Superior temporal gyrus (tissue), 1 donor: ENCODE results near the gene CAPN11.

Source experiments
- DNase-seq: peaks from one replicate; pipeline ENCODE4 v3.0.0-alpha.2; 2016; ENCODE audit errors: extremely low spot score

CAPN11 gene

DNA sequence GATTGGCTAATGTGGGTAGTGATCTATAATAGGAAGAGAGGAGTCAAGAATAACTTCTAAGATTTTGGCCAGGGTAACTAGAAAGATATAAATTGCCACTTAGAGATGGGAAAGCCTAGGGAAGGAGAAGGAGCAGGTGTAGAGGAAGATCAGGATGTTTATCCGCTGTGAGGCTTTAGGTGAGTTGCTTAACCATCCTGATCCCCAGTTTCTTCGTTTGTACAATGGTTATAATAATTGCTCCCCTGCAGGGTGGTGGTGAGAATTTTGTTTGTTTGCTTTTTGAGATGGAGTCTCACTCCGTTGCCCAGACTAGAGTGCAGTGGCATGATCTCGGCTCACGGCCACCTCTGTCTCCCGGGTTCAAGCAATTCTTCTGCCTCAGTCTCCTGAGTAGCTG, 55.7 kb downstream of the CAPN11 start:
- DNase-seq, result no peak

DNA sequence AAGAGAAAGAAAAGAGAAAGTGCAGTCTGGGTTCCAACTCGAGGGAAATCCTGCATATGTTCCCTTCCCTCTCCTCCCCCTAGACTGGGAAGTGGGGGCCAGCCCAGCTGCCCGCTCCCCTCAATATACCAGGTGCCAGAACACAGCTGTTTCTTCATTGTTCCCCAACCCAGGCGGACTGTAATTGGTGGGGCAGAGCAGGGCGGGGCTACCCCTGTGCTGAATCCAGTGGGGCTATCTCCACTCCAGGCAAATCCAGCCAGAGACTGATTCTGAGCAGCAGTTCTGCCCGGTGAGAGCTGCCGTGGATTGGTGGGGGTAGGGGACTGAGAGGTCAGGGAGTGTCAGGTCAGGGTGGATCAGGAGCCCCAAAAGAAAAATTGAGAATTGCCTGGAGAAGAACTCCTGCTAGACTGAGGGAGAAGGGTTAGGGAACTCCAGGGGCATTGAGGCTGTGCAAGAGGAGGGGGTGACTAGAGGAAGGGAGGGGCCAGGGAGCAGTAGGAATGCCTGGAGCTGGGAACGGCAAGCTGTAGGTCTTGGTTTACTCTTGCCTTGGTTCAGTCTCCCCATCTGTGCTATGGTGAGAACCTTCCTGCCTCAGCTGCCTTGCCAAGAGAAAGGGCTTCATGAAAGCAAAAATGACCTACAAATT, 58.2 kb downstream of the CAPN11 start, which contains the start of gene MYMX:
TSS of gene MYMX (plus strand) at position 250 of the 655 bp plus-strand sequence. CDS start 546 bp downstream, outside the sequence.
- no peak for DNase-seq

DNA sequence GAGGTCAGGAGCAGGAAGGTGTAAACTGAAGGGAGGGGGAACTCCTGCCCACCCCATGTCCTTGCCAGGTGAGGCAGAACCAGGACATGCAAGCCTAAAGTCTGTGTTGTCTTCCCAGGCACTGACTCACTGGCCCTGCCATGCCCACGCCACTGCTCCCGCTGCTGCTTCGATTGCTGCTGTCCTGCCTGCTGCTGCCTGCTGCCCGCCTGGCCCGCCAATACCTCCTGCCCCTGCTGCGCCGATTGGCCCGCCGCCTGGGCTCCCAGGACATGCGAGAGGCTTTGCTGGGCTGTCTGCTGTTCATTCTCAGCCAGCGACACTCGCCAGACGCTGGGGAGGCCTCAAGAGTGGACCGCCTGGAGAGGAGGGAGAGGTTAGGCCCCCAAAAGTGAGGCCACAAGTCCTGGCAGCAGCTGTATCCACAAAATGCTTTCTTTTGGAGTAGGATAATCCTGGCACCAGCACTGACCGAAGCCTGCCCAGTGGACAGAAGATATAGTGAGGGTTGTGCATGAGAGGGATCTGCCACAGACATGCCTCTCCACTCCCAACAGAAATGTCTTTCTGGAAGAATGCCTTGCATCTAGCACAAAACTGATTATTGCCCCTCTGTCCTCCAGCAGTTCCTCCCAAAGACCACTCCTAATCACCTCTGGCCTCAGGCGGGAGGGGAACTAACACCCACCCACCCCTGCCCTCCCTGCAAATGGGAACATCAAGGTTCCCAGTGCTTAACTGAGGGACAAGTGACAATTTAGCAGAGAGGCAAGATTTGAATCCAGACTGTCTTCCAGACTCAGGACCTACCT, 58.9 kb downstream of the CAPN11 start:
- DNase-seq, result no peak

DNA sequence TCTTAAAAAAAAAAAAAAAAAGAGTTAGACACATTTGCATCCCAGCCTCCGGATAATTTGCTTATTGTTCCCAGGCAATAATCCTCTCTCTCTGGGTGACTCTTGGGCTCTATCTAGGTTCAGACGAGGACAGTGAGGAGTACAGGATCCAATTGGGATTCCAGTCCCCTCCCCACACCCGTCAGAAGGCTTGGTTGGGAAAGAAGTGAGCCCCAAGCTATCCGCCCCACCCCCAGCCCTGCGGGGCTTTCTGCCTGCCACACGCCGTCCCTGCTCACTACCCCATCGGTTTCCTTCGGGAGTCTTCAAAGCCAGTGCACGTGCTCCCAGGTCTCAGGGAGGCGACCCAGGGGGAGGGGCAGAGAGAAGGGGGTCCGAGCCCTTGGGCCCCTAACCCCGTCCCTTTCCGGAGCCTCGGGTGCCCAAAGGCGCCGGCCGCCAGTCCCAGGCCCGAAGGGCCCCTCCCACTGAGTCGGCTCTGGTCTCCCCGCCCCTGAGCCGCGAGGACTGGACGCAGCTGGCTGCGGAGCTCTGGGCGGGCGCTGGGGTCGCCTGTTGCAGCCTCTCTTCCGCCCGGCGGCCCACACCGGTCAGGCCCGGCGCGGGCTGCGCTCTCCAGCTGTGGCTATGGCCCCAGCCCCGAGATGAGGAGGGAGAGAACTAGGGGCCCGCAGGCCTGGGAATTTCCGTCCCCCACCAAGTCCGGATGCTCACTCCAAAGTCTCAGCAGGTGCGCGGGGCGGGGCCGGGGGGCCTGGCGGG, 60.6 kb downstream of the CAPN11 start:
- DNase-seq, result no peak

DNA sequence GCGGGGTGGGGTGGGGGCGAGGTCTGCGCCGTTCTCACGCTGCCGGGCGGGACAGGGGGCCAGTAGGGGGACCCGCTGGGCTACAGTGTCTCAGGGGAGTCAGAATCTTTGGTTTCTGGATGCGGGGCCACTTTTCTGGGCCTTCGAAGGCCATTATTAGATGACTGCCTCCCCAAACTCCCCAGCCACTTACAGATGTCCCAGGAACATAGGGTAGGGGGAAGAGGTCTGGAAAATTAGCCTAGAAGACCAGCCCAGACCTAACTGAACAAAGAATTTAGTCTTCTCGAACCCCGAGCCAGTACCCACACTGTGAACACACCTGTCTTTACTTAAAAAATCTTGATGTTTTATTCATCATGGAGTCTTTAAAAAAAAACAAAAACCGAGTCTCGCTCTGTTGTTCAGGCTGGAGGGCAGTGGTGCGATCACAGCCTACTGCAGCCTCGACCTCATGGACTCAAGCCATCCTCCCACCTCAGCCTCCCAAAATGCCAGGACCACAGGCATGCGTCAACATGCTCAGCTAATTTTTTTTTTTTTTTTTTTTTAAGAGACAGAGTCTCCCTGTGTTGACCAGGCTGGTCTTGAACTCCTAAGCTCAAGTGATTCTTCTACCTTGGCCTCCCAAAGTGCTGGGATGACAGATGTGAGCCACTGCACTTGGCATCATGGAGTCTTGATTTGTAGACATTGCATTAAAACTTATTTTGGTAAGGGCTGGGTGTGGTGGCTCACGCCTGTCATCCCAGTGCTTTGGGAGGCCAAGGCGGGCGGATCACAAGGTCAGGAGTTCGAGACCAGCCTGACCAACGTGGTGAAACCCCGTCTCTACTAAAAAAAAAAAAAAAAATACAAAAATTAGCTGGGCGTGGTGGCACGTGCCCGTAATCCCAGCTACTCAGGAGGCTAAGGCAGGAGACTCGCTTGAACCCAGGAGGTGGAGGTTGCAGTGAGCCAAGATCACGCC, 61.5 kb downstream of the CAPN11 start:
- no peak for DNase-seq

DNA sequence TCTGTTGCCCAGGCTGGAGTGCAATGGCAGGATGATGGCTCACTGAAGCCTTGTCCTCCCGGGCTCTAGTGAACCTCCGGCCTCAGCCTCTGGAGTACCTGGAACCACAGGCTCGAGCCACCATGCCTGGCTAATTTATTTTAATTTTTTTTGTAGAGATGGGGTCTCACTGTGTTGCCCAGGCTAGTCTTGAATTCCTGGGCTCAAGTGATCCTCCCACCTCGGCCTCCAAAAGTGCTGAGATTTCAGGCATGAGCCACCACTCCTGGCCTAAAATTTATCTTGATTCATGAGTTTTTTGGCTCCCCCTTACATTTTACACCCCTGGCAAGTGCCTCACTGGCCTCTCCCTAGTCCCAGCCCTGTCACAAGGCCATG, 62.3 kb downstream of the CAPN11 start:
- DNase-seq, result no peak

DNA sequence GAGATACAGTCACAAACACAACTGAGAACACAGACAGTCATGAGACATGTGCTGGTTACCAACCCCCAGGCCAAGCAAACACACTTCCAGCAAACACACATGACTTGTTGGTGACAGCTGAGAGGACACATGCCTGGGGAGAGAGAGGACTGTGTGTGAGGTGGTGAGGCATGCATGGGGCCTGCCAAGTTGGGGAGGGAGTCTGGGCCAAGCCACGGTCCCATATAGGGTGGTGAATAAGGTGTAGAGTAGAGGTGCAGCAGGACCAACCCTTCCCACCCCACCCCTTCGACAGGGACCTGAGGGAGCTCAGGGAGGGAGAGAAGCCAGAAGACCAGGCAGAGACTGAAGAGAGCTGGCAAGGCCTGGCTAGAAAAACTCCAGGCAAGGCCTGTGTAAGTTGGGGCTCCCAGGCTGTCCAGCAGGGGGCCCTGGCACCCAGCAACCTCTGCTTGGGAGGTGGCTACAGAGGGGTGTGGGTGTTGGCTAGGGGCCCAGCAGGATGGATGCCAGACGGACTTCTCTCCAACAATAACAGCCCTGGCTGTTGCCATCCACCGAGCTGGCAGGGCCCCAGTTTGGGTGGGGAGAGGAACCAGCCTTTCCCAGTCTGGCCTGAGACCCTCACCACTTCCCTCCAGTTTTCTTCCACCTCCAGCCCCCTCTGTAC, 62.8 kb downstream of the CAPN11 start:
- peak; percentile 67 for DNase-seq

DNA sequence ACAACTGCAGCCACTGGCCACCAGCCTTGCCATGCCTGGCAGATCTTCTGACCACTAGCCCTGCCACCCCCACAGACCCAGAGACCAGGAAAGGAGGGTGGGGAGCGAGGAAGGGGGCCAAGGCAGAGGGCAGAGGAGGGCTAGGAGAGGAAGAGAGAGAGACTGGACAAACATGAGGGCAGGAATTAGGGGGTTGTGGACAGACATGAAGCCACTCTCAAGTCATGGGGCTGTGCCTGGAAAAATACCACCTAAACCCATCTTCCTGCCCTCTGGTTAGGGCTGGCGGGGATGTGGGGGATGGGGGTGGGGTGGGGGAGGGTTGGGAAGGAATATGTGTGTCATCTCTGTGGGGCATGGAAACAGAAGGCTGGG, 63.3 kb downstream of the CAPN11 start:
- no peak for DNase-seq

DNA sequence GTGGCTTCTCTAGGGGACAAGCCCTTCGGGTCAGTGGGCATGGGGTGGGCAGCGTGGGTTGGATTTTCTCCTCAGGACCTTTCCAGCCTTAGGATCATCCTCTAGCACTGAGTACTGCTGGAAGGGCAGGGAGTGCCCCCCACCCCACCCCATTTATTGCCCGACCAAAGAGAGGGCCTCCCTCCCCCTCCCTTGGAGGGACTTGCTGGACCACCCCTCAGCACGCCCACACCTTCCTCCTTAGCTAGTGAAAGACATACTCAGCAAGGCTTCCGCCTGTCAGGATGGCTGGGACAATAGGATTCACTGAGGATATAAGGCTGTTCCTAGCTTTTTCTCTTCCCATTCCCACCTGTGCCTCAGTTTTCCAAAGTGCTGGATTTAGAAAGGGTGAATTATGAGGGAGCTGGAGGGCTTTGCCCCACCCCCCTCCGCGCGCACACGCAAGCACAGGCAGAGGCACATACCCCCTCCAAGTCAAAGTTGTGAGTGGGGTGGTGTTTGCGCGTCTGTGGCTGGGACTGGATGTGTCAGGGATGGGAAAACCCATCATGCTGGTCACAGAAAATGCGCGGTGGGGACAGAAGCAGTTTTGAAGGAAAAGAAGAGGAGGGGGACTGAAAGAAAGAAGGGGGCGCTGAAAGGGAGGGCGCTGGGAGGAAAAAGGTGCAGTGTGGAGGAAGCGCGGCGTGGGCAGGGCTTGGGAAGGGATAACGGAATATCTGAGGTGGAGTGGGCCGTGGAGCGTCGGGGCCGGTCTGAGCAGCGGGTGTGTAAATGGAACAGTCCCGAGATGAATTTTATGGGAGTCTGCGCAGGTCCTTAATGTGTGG, 64.1 kb downstream of the CAPN11 start:
- no peak for DNase-seq

DNA sequence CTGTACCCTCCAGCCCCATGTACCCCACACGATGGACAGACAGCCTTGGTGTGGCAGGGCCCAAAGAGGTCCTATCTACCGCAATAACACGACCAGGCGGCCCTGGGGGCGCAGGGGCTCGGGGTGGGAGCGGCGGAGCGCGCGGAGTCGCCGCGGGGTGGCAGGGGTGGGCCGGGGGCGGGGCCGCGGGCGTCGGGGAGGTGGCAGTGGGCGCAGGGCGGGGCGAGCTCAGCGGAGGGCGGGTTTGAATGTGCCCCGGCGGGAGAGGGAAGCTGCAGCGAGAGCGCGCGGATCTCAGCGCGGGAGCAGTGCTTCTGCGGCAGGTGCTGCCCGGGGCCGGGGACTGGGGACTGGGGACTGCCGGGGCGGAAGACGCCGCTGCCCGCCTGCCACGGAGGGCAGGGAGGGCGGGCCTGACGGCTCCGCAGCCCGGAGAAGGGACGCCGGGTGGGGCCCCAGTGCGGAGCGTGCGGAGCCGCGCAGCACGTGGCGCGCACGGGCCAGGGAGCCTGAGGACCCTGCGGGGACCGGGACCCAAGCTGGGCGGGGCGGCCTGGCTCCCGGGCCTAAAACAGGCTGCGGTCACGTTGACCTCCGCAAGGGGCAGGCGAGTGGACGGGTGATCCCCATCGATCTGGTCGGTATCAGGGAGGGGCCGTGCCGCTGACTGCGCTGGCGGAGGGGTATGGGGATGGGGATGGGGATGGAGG, 64.9 kb downstream of the CAPN11 start, which contains the start of gene SLC29A1:
TSS of gene SLC29A1 (plus strand) at position 277 of the 710 bp plus-strand sequence. CDS start 3,719 bp downstream, outside the sequence.
- DNase-seq, result peak; percentile 35

DNA sequence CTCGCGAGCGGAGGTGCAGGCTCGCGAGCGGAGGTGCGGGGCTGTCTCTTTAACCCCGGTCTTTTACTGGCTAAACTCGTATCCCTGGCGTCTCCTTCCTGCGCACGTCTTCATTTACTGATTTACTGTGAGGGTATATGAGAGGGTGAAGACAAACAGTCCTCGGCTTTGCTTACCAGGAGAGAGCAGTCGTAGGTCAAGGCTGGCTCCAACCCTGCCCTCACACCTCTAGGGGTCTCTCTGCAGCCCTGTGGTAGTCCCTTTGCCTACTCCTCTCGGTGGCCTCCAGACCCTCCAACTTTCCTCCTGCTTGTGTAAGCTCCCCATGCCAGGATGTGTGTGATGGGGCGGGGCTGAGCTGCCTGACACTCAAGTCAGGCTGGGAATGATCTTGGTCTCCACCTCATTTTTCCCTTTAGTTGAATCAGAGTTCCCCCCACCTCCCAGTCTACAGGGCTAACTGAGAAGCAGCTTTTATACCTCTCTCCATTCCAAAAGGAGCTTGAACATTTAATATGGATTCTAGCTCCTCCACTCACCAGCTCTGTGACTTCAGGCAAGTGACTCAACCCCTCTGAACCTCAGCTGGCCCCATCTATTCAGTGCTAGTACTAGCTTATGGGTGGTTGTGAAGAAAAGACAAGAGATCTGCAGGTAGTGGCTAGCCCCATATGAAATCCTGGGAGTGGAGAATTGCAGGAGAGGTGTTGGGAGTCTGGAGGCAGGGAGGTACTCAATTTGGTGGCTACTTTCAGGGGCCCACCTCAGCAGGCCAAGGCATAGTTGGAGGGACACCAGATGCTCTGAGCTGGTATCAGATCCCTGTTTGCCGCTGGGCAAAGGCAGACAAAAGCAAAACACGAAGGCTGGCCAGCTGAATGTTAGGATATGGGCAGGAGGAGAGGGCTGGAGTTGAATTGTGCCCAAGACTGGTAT, 65.7 kb downstream of the CAPN11 start:
- no peak for DNase-seq

DNA sequence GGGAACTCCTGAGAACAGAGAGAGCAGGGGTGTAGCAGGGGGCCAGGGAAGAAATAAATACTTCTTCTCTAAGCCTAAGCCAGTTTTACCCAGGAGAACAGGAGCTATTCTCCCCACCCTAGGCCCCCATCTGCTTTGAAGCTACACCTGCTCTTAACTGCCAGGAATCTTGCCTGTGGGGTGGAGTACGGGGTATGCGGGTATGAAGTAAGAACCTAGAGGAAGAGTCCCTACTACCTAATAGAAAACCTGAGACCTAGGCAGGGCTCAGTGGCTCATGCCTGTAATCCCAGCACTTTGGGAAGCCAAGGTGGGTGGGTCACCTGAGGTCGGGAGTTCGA, 66.3 kb downstream of the CAPN11 start:
- DNase-seq, result no peak

DNA sequence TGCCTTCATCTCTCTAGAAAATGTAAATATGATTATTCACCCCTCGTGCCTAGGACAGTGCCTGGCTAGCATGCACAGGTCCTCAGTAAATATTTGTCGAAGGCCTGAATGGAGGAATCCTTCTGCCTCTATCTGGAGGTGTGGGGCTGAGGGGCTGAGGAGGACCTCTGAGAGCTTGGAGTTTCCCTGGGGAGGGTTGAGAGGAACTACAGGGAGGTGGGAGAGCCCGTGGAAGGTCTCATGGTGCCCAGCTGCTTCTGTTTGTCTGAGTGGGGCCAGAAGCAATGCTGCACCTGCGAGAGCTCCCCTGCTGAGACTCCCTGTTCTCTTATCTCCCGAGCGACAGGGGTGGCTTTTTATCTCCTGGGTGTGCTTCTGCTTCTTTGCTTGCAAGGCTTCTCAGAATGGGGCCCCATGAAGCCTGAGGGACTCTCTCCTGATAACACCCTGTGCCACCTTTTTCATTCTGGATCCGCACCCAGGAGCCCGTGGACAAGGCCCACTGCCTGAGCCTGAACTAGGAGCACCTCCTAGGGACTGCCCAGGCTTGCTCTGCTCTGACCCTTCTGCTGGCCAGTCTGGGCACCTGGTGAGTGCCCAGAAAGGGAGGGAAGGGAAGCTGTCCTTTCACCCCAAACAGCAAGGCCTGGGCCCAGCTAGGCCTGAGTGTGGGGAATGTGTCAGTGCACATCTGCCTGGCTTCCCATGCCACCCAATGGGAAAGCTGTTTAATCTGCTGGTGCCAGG, 67.1 kb downstream of the CAPN11 start:
- no peak for DNase-seq

DNA sequence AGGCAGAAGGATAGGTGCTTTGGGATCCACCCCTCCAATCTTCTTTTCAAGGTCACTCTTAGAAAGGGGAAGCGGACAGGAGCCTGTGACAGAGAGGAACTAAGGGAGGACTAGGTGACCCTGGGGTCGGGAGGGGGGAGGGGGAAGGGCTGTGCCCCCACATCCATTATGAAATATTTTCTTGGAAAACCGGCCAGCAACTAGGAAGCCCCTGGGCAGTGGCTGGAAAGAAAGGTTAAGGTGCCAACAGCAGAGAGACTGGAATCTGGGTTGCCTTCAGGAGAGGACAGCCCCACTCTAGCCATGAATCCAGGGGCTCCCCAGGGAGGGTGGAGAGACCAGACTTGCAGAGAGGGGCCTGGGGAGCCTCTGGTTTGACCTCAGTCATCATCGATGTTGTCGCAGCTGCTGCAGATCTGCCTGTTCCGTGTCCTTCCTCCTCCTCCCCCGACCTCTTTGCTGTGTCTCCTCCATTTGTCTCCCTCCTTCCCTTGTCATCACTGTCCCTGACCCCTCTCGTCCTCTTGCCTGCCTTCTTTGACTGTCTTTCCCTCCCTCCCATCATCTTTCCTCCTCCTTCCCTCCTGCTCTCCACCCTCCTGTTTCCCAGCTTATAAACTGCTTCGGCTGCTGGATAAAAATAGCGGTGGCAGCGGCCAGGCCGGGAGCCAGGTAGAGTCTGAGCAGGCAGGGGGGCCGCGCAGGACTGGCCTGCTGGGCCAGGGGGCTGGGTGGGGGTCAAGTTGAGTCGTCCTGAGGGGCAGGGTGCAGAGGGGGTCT, 67.9 kb downstream of the CAPN11 start:
- DNase-seq, result no peak

DNA sequence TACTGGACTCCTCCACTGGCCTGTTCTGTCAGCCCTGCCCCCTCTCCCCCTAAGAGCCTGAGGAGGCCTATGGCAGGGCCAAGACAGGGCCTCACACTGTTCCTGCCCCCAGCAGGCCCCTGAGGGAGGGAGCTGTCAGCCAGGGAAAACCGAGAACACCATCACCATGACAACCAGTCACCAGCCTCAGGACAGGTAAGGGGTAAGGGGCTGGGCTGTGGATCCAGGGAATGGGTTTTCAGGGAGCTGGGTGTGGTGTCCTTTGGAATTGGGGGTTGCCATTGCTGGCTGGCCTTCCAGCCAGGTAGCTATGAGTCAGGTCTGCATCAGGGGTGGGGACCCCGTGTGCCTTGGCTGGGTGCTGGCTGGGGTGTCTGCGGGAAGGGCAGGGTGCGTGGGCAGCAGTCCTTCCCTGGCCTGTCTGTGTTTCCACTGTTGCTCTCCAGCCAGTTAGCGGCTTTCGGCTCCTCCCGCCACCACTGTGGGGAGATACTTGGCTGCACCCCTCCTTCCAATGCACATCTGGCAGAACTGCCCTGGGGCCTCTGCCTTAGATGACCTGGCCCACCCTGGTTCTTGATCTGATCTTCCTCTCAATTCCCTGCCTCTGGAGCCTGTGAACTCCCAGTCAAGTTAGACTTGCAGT, 68.7 kb downstream of the CAPN11 start:
- DNase-seq, result no peak

DNA sequence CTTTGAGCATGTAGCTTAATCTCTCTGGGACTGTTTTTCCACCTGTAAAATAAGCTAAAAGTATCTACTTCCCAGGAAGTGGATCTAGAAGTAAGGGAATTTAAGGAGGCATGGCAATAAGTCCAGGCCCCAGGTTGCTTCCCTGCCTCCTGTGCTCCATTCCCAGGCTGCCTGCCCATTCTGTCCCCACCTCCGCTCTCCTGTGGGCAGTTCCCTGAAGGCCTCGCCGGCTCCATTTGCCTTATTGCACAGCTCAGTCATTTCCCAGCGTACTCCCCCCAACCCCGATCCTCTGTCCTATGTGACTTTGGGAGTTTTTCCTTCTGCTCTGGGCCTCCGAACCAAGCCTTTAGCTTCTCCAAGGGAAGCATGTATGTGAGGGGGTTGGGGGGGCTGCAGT, 69.4 kb downstream of the CAPN11 start:
- DNase-seq, result no peak
